HFFc6 (cell line): ENCODE measurements around the gene MGAT4C. TPM values are rescaled to one million over a fixed set of nuclear protein-coding genes. Genes with fewer than 3 reads are reported as not detected.
"Not testable (repeated sequence)": the region's sequence is repeated elsewhere in the genome, so short reads cannot be mapped to it uniquely, and the experiment has no call there.

Experiments
- DNase-seq: peaks from one replicate; pipeline ENCODE4 v3.0.0-alpha.2; 2018
- H3K27ac Mint-ChIP-seq: 2 replicates; pipeline ENCODE4 v1.8.0; 2020; ENCODE audit warnings: mild to moderate bottlenecking, mixed read lengths
- H3K27me3 Mint-ChIP-seq: 2 replicates; pipeline ENCODE4 v1.8.0; 2021; ENCODE audit warnings: mild to moderate bottlenecking, moderate library complexity, mixed read lengths; ENCODE audit not compliant: insufficient read depth
- H3K36me3 Mint-ChIP-seq: 2 replicates; pipeline ENCODE4 v1.8.0; 2021; ENCODE audit warnings: low read depth, mixed read lengths
- H3K4me1 Mint-ChIP-seq: 2 replicates; pipeline ENCODE4 v1.8.0; 2020; ENCODE audit warnings: low read depth, mixed read lengths
- H3K4me3 Mint-ChIP-seq: 2 replicates; pipeline ENCODE4 v1.8.0; 2020; ENCODE audit warnings: mild to moderate bottlenecking, moderate library complexity, mixed read lengths
- H3K9me3 Mint-ChIP-seq: 2 replicates; pipeline ENCODE4 v1.8.0; 2020; ENCODE audit warnings: mild to moderate bottlenecking, mixed read lengths
- total RNA-seq, 6 experiments: library from RNA; stranded (reverse); fragmentation: NEBNext Ultra II Directional; extraction: Animal tissue kit (Norgen Biotek cat#: 25700); gene quantifications; 2 replicates in 1 of 6; 3 replicates in 5 of 6; pipeline ENCODE4 v1.2.3, GENCODE V29; 2021
- TF ChIP-seq, protein P1 (sequence below): fragments of 200-600 bp; sonication (generic); IDR thresholded peaks from 2 replicates; pipeline ENCODE4 v1.5.0; 2021; ENCODE audit warnings: antibody characterized with exemption, mild to moderate bottlenecking

MGAT4C gene
- total RNA-seq, 6 experiments from 2014 or later, result not detected

DNA sequence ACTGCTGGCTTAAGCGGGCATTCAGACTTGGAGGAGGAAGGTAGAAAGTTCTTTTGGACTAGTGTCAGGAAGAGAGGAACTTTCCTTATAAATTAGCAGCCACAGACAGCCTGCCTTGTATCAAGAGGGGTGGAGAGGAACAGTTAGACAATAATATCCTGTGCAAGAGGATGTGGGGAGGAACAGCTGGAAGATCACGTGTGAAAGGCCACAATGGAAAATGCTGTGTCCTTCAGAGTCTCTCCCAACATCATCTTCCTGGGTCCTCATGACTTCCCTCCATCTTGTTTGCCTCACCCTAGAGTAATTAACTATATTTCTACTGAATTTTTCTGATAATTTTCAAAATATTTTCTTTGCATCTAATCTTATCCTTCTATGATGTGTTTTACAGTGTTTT, 117.4 kb downstream of the MGAT4C start:
- H3K4me1 Mint-ChIP-seq, result no peaks in the 10 kb centered on the region

DNA sequence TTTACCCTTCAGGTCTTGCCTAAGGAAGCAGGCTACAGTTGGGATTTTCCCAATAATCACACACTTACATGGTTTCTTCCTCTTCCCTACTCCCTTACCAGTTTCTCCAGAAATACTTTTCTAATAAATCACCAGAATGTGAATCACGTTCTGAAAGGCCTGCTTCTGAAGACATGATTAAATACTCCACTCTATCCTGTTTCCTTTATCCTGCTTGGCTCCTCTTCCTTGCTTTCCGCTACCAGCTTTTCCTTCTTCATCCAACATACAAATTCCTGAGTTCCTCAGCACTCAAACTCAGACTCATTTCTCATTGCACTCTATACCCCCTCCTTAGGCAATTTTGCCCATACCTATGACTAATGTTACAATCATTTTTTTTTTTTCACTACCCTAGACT, 118.3 kb downstream of the MGAT4C start:
- DNase-seq, result no peak
- H3K27ac Mint-ChIP-seq, result no peak overlapping the region
- H3K36me3 Mint-ChIP-seq, result no peaks in the 10 kb centered on the region
- no peak overlapping the region for H3K4me3 Mint-ChIP-seq
- no peaks in the 10 kb centered on the region for H3K4me1 Mint-ChIP-seq
- TF ChIP-seq, protein P1, sequence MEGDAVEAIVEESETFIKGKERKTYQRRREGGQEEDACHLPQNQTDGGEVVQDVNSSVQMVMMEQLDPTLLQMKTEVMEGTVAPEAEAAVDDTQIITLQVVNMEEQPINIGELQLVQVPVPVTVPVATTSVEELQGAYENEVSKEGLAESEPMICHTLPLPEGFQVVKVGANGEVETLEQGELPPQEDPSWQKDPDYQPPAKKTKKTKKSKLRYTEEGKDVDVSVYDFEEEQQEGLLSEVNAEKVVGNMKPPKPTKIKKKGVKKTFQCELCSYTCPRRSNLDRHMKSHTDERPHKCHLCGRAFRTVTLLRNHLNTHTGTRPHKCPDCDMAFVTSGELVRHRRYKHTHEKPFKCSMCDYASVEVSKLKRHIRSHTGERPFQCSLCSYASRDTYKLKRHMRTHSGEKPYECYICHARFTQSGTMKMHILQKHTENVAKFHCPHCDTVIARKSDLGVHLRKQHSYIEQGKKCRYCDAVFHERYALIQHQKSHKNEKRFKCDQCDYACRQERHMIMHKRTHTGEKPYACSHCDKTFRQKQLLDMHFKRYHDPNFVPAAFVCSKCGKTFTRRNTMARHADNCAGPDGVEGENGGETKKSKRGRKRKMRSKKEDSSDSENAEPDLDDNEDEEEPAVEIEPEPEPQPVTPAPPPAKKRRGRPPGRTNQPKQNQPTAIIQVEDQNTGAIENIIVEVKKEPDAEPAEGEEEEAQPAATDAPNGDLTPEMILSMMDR, result no peak
- no peaks in the 10 kb centered on the region for H3K27me3 Mint-ChIP-seq
- peaks cover 39% of the 10 kb centered on the region for H3K9me3 Mint-ChIP-seq

More for the DNA sequence above, 117.4 kb downstream of the MGAT4C start:
- Mint-ChIP-seq H3K4me3 (no peak overlapping the region), H3K36me3 (no peaks in the 10 kb centered on the region), H3K27ac (no peak overlapping the region), H3K9me3 (peaks cover 45% of the 10 kb centered on the region), H3K27me3 (no peaks in the 10 kb centered on the region)
- TF ChIP-seq, protein P1, result no peak
- no peak for DNase-seq

DNA sequence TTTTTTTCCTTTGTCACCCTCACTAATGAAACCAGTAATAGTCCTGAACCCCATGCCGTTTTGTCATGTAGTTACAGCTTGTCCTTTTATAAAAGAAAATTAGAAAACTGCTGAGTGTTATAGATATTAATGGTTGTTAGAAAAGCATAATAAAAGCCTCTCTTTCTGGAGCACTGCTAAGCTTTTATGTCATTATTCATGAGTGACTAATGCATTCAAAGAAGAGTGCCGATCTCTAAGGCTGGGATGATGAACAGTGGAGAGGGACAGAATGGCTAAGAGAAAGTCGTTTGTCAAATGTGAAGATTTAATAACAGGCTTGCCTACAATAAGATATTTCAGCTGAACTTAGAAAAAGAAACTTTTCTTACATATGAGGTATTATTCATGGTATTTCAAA, 121.6 kb downstream of the MGAT4C start:
- no peak for DNase-seq
- Mint-ChIP-seq H3K27me3 (no peaks in the 10 kb centered on the region), H3K4me3 (no peak overlapping the region), H3K9me3 (peaks cover 36% of the 10 kb centered on the region), H3K36me3 (no peaks in the 10 kb centered on the region), H3K4me1 (no peaks in the 10 kb centered on the region), H3K27ac (no peak overlapping the region)
- TF ChIP-seq, protein P1, result no peak

DNA sequence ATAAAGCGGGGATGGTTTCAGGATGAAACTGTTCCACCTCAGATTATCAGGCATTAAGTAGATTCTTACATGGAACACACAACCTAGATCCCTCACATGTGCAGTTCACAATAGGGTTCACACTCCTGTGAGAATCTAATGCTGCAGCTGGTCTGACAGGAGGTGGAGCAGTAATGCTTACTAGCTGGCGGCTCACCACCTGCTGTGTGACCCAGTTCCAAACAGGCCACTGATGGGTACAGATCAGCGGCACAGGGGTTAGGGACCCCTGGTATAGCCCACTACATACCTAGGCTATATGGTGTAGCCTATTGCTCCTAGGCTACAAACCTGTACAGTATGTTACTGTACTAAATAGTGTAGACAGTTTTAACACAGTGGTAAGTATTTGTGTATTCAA, 129.3 kb downstream of the MGAT4C start:
- H3K4me3 Mint-ChIP-seq, H3K4me1 Mint-ChIP-seq, DNase-seq, H3K27me3 Mint-ChIP-seq, H3K36me3 Mint-ChIP-seq, H3K27ac Mint-ChIP-seq: not testable (repeated sequence)
- peaks cover 23% of the 10 kb centered on the region for H3K9me3 Mint-ChIP-seq

DNA sequence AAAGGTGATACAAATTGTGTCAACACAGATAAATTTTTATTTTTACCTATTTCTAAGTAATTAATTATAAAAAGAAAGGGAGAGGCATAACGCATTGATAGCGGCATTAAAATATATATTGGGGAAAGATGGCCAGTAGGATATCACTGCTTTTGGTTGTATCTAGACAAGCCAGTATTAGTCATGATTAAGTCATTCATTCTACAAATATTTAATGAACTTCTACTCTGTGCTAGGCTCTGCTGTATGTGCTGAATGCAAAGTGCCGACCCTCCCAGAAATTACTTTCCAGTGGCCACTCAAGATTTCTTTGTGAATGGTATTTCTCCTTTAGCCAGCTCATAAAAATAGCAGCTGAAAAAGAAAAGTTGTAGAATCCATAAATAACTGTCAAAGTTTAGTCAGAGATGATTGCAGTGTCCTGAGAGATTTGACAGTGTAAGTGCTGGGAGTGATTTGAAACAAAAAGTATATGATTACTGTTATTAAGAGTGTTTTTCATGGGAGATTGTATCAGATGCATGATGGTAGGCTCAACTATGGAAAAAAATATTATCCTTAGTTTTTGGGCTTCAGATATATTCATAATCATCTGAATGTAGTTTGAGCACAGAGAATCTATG, 133.2 kb downstream of the MGAT4C start:
- H3K9me3 Mint-ChIP-seq, result peaks cover 11% of the 10 kb centered on the region
- DNase-seq, result no peak
- TF ChIP-seq, protein P1, result no peak
- H3K27ac Mint-ChIP-seq, result no peak overlapping the region
- H3K4me3 Mint-ChIP-seq, result no peak overlapping the region
- no peaks in the 10 kb centered on the region for H3K4me1 Mint-ChIP-seq
- H3K36me3 Mint-ChIP-seq, result no peaks in the 10 kb centered on the region
- no peaks in the 10 kb centered on the region for H3K27me3 Mint-ChIP-seq

DNA sequence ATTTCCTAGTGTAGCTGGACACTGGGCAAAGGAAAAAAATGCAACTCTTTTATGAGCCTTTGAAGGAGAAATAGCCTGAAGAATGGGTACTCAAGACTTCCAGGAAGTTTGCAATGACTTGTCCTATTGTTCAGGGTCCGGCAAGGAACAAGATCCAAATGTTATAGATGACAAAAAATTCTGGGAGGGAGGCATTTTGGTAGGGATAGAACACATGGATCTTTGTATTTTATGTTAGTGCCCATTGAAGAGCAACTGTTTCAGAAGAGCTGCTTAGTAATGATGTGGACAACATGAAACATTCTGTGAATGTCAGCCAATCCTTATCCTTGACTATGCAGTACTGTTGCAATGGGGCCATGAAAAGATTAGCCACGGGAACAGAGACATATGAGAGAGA, 138.0 kb downstream of the MGAT4C start:
- TF ChIP-seq, protein P1, result no peak
- Mint-ChIP-seq H3K9me3 (peaks cover 24% of the 10 kb centered on the region), H3K27ac (no peak overlapping the region), H3K4me1 (no peaks in the 10 kb centered on the region), H3K36me3 (no peaks in the 10 kb centered on the region), H3K27me3 (no peaks in the 10 kb centered on the region), H3K4me3 (no peak overlapping the region)
- no peak for DNase-seq
